ENCODE data around the gene FAM53C. TPM values are rescaled to one million over a fixed set of nuclear protein-coding genes. Genes with fewer than 3 reads are reported as not detected.

Gene FAM53C
- total RNA-seq, 1 experiment from 2014 or later: 50.4 TPM

DNA sequence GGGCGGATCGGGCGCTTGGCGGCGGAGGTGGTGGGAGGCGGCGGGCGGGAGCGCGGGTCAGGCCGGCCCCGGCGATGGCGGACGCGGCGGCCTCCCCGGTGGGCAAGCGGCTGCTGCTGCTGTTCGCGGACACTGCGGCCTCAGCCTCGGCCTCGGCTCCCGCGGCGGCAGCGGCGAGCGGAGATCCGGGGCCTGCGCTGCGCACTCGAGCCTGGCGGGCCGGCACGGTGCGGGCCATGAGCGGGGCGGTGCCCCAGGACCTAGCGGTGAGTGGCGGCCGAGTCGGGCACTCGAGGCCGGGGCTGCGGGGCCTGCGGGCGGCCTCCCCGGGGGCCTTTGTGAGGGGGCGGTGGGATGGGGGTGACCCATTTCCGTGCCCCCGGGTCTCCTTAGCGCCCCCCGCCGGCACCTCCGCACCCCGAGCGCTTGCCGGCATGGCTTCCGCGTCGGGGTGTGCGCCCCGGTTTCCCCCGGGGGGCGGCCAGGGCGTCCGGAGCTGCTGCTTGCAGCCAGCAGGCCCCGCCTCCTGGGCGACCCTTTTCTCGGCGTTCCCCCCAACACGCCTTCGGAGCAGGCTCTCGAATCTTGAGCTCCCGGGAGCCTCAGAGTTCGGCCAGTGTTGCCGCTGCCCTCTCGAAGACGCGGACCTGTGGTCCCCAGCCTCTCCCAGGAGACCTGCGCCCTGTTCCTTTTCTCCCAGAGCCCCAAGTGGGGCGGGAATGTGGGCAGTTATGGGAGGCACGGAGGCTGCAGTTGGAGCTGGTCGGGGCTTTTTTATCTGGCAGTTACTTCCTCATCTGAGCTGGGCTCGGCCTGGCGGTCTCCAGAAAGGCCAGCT lies 14.9 kb downstream of the FAM53C start:
- intact Hi-C loops (cut with micrococcal nuclease; ENCODE audit: unreplicated experiment) (no loop called here), in situ Hi-C loops (cut with HindIII; ENCODE audit: low pct_unique_long_range_greater_than_20kb, low sequenced_read_pairs) (no loop called here)
- TF ChIP-seq TCF7L2 (IDR thresholded peaks at IDR 0.05; ENCODE audit: low read depth, low read length) (no peak), POLR2AphosphoS5 (IDR thresholded peaks at IDR 0.05; ENCODE audit: low read depth, low read length) (peak; percentile 47; the same call in 1 of the 2 replicates), SIN3A (IDR thresholded peaks at IDR 0.05; ENCODE audit: borderline replicate concordance, insufficient read depth, low read depth, low read length) (no peak)
- TF ChIP-seq, protein P1, sequence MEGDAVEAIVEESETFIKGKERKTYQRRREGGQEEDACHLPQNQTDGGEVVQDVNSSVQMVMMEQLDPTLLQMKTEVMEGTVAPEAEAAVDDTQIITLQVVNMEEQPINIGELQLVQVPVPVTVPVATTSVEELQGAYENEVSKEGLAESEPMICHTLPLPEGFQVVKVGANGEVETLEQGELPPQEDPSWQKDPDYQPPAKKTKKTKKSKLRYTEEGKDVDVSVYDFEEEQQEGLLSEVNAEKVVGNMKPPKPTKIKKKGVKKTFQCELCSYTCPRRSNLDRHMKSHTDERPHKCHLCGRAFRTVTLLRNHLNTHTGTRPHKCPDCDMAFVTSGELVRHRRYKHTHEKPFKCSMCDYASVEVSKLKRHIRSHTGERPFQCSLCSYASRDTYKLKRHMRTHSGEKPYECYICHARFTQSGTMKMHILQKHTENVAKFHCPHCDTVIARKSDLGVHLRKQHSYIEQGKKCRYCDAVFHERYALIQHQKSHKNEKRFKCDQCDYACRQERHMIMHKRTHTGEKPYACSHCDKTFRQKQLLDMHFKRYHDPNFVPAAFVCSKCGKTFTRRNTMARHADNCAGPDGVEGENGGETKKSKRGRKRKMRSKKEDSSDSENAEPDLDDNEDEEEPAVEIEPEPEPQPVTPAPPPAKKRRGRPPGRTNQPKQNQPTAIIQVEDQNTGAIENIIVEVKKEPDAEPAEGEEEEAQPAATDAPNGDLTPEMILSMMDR (IDR thresholded peaks at IDR 0.05): peak; percentile 11
- Histone ChIP-seq H3K36me3 (ENCODE audit: control insufficient read depth, insufficient read depth, low read length) (peaks cover 3% of the 10 kb centered on the region; the same call in 1 of the 2 replicates), H3K4me1 (ENCODE audit: control insufficient read depth, insufficient read depth, low read length) (peaks cover 16% of the 10 kb centered on the region), H3K9me3 (ENCODE audit: control insufficient read depth, insufficient read depth, low read depth, low read length) (no peaks in the 10 kb centered on the region; the same call in 1 of the 2 replicates), H3K27me3 (ENCODE audit: control insufficient read depth, insufficient read depth, low read length) (no peaks in the 10 kb centered on the region), H3K4me3 (ENCODE audit: low read depth in 2 of 2, low read length in 2 of 2) (peak overlapping the region; percentile 90 to 93), H3K27ac (ENCODE audit: low read length) (peak overlapping the region; percentile 89)
- ATAC-seq (peak; percentile 82), DNase-seq (ENCODE audit: low read depth, low spot score) (no peak)
- ChIA-PET POLR2A (interaction anchor here (0.6 to 0.8 kb wide), 3 partner anchors 15 to 177 kb away, joined by 3 to 4 read pairs (median 3); partner anchors contain the start of gene FAM53C), CTCF (interaction anchor here (0.5 to 2.3 kb wide), 13 partner anchors 10 to 401 kb away, joined by 3 to 12 read pairs (median 6); partner anchors contain the start of genes CDC23, CDC25C and FAM53C)
- BruUV-seq (replicated peaks): no TSS peak

GRCh38 chr5:138353560-138354080 lies 15.6 kb downstream of the FAM53C start:
- ChIA-PET CTCF (interaction anchor here (0.5 to 2.3 kb wide), 5 partner anchors 16 to 400 kb away, joined by 3 to 9 read pairs (median 3); partner anchors contain the start of gene FAM53C), POLR2A (interaction anchor here (0.6 to 1.2 kb wide), 3 partner anchors 19 to 176 kb away, joined by 3 to 4 read pairs (median 3); no protein-coding TSS in a partner anchor)
- in situ Hi-C loops (cut with HindIII; ENCODE audit: low pct_unique_long_range_greater_than_20kb, low sequenced_read_pairs): no loop called here
- Histone ChIP-seq H3K27me3 (ENCODE audit: control insufficient read depth, insufficient read depth, low read length) (no peaks in the 10 kb centered on the region), H3K9me3 (ENCODE audit: control insufficient read depth, insufficient read depth, low read depth, low read length) (no peaks in the 10 kb centered on the region; the same call in 1 of the 2 replicates), H3K36me3 (ENCODE audit: control insufficient read depth, insufficient read depth, low read length) (peaks cover 3% of the 10 kb centered on the region; the same call in 1 of the 2 replicates), H3K27ac (ENCODE audit: low read length) (peak overlapping the region; percentile 89), H3K4me3 (ENCODE audit: low read depth in 2 of 2, low read length in 2 of 2) (peak overlapping the region; percentile 90 to 93), H3K4me1 (ENCODE audit: control insufficient read depth, insufficient read depth, low read length) (peaks cover 16% of the 10 kb centered on the region)
- no peak for ATAC-seq
- no TSS peak for BruUV-seq (replicated peaks)
- no peak for DNase-seq (ENCODE audit: low read depth, low spot score)
- intact Hi-C loops (cut with micrococcal nuclease; ENCODE audit: unreplicated experiment): no loop called here
- TF ChIP-seq POLR2AphosphoS5 (IDR thresholded peaks at IDR 0.05; ENCODE audit: low read depth, low read length): no peak
- TF ChIP-seq TCF7L2 (IDR thresholded peaks at IDR 0.05; ENCODE audit: low read depth, low read length): no peak
- TF ChIP-seq SIN3A (IDR thresholded peaks at IDR 0.05; ENCODE audit: borderline replicate concordance, insufficient read depth, low read depth, low read length): no peak
- TF ChIP-seq, protein P1 (IDR thresholded peaks at IDR 0.05): no peak
- TF ChIP-seq, protein P2, sequence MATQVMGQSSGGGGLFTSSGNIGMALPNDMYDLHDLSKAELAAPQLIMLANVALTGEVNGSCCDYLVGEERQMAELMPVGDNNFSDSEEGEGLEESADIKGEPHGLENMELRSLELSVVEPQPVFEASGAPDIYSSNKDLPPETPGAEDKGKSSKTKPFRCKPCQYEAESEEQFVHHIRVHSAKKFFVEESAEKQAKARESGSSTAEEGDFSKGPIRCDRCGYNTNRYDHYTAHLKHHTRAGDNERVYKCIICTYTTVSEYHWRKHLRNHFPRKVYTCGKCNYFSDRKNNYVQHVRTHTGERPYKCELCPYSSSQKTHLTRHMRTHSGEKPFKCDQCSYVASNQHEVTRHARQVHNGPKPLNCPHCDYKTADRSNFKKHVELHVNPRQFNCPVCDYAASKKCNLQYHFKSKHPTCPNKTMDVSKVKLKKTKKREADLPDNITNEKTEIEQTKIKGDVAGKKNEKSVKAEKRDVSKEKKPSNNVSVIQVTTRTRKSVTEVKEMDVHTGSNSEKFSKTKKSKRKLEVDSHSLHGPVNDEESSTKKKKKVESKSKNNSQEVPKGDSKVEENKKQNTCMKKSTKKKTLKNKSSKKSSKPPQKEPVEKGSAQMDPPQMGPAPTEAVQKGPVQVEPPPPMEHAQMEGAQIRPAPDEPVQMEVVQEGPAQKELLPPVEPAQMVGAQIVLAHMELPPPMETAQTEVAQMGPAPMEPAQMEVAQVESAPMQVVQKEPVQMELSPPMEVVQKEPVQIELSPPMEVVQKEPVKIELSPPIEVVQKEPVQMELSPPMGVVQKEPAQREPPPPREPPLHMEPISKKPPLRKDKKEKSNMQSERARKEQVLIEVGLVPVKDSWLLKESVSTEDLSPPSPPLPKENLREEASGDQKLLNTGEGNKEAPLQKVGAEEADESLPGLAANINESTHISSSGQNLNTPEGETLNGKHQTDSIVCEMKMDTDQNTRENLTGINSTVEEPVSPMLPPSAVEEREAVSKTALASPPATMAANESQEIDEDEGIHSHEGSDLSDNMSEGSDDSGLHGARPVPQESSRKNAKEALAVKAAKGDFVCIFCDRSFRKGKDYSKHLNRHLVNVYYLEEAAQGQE (IDR thresholded peaks at IDR 0.05; ENCODE audit: insufficient read depth in 1 of 2, low read depth in 2 of 2, low read length in 1 of 2): no peak

All from Panc1 (cell line).